HG03025 (cell line): ENCODE data around the gene MS4A4A.
"Not testable (repeated sequence)": the region's sequence is repeated elsewhere in the genome, so short reads cannot be mapped to it uniquely, and the experiment has no call there.

Source experiments
- ATAC-seq: cut with Tn5 transposase; IDR thresholded peaks from one replicate; pipeline ENCODE4 v1.9.1; 2021; ENCODE audit warnings: mild to moderate bottlenecking, moderate library complexity; ENCODE audit not compliant: unreplicated experiment, low FRiP score

MS4A4A gene

GRCh38 chr11:60280412-60280811 lies at the start of gene MS4A4A:
Gene MS4A4A (plus strand): TSS chr11:60280666. CDS start chr11:60280676, 10 bp downstream.
- ATAC-seq, result no peak

GRCh38 chr11:60230681-60231080 lies 49.8 kb upstream of the MS4A4A start:
- ATAC-seq, result no peak

- no peak for ATAC-seq
Measured at GRCh38 chr11:60235321-60235720, 45.1 kb upstream of the MS4A4A start.

DNA sequence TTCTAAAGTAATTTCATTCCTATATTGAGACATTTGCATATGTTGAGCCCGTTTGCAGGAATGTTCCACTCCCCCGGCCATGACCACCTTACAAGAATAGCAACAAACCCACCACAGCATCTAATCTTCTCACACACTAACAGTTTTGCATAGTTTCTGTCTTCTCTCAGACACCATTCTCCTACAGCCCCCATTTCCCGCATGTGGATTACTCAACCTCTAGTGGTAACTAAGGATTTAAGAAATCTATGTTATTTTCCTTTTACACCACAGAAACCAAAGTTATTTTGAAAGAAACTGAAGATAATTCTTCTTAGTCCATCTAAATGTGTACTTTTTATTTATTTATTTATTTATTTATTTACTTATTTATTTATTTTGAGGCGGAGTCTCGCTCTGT lies 39.8 kb upstream of the MS4A4A start:
- no peak for ATAC-seq

GRCh38 chr11:60241786-60242185 lies 38.7 kb upstream of the MS4A4A start:
- no peak for ATAC-seq

- ATAC-seq, result no peak
Measured at GRCh38 chr11:60242740-60243239, 37.7 kb upstream of the MS4A4A start, which contains the start of gene MS4A4E. Gene MS4A4E (minus strand): TSS chr11:60243137. CDS start chr11:60230055, 13,082 bp downstream.

DNA sequence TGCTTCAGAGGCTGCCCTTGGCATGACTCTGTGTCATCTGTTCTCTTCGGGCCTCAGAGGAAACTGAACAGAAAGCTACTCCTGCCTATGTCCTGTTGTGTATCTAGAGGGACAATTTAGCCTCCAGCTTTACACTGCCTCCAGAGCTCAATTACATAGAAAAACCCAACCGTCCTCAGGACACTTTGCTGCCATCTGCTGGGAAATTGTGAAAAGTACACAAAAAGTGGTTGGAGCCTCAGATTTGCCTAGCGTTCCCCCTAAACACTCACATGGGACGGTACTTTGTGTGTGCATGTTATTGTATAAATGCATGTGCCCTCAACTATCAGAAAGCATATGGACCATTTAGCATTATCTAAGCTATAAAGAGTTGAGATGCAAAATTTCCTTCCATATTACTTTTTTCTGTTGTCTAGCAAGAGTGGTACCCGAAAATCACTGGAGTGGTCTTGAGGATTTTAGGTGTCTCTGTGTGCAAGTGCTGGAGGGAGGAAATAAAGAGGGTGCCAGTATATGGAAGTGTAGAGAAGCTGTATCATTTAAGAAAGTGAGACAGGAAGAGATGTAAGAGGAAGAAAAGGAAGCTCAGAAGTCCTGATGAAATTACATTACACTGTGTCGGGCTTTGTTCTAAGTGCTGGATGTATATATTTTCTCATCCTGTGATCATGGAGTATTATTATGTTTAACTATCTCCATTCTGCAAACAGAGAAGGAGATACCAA lies 28.8 kb upstream of the MS4A4A start:
- ATAC-seq, result no peak

- no peak for ATAC-seq
Measured at GRCh38 chr11:60252213-60253108, 28.0 kb upstream of the MS4A4A start.

DNA sequence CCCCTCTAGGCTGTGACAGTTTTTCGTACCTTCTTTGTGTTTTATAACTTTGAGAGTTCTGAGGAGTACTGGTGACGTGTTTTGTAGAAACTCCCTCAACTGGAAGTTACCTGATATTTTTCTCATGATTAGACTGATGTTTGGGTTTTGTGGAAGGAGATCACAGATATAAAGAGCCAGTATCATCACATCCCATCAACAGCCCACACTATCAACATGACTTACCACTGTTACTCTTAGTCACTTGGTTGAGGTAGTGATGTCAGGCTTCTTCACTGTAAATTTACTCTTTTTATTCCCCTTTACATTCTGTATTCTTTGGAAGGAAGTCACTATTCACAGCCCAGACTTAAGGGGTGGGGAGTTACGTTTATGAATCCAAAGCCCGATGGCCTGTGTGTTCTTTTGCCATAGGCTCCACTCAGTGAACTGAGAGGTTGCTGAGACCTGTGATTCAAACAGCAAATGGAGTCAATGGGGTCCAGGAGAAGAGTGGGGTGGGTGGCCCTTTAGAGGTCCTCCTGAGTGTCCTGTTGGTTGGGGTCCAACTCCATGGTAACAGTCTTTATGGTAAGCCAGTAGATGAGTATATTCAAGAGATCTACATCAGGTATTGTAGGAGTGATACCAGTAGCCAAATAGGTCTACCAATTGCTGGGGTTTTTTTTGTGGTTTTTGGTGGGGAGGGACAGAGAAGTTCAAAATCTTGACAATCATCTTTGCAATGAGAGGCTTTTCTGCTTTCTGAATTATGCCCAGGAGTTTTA lies 22.3 kb upstream of the MS4A4A start:
- ATAC-seq, result no peak

GRCh38 chr11:60261014-60261413 lies 19.5 kb upstream of the MS4A4A start:
- no peak for ATAC-seq

- no peak for ATAC-seq
Measured at GRCh38 chr11:60263402-60263801, 17.1 kb upstream of the MS4A4A start.

GRCh38 chr11:60264644-60265043 lies 15.8 kb upstream of the MS4A4A start:
- no peak for ATAC-seq

DNA sequence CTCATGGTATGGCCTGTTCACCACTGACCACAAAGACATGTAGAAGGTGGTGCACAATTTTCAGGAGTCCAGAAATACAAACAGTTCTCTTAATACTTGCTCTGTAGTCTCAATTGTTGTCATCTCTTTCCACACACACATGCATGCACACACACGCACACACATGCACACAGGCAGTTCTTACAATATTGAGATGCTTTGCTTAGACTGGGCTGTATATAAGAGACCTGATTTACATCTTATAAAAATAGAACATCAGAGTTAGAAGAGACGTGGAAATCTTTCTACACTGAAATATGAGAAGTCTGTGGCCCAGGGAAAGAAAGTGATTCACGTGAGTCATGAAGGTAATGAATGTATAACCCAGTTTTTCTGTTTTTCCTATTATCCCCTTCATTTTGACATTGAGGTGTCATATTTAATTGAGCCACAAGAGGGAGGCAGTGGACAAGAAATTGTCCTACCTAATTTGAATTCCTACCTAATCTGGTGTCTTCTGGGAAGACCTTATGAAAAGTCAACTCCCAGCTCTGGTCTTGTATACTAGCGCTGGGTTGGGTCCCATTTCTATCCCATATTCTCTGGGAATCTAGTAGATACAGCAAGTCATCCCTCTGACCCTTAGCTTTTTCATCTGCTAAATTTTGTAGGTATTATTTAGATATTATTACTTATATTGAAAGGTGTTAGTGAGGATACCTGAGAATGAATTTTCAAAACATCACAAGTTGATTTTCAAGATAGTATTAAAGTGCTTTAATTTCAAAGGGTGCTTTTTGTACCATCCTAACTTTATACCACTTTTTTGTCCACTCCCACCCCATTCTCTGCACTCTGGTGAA lies 14.9 kb upstream of the MS4A4A start:
- ATAC-seq, result no peak

DNA sequence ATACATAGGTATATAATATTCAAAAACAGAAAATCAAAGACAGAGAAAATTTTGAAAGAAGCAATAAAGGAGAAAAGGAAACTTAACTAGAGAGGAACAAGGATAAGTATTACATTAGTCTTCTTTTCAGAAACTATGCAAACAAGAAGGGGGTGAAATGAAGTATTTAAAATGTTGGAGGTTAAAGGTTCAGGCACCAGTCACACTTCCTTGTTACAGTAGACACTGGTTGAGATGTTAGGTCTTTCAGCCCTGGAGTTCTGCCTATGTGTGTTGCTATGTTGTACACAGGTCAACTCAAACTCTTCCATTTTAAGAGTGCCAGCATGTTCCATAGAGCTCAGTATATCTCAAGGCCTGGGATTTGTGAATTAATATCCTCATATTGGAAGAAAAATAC lies 6.0 kb upstream of the MS4A4A start:
- no peak for ATAC-seq

GRCh38 chr11:60281485-60281884 lies 1.0 kb downstream of the MS4A4A start:
- ATAC-seq, result no peak

DNA sequence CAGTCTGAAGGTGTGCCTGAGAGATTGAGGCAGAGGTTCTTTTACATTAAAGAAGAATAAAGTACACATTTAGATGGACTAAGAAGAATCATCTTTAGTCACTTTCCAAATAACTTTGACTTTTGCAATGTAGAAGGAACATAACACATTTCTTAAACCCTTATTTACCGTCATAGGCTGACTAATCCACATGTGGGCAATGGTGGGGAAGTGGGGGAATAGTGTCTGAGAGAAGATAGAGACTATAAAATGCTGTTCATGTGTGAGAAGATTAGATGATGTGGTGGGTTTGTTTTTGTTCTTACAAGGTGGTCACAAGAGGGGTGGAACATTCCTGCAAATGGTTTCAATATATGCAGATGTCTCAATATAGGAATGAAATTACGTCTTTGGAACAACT lies 1.8 kb downstream of the MS4A4A start:
- ATAC-seq, result no peak

- ATAC-seq, result not testable (repeated sequence)
Measured at GRCh38 chr11:60285411-60286126, 5.1 kb downstream of the MS4A4A start.

GRCh38 chr11:60288531-60288930 lies 8.1 kb downstream of the MS4A4A start:
- ATAC-seq, result no peak

DNA sequence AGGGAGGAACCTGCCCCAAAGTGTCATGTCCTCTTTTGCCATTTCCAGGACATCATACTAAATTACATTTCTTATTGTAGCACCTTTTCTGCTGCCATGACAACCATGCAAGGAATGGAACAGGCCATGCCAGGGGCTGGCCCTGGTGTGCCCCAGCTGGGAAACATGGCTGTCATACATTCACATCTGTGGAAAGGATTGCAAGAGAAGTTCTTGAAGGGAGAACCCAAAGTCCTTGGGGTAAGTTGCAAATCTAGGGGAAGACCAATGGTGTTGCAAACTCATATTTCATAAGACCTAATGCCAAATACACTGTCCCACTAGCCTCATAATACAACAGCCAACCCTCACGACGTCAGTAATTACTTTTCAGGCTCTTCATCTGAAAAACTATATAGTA lies 11.7 kb downstream of the MS4A4A start:
- no peak for ATAC-seq
